Measurements from ENCODE around the gene PKNOX1. TPM values are rescaled to one million over a fixed set of nuclear protein-coding genes. Genes with fewer than 3 reads are reported as not detected.
"Not testable (repeated sequence)": the region's sequence is repeated elsewhere in the genome, so short reads cannot be mapped to it uniquely, and the experiment has no call there.

PKNOX1 gene
- total and polyA plus RNA-seq, 4 donors, result 18.3 to 28.8 (median 23.8) TPM

GRCh38 chr21:42951193-42951592 is 23.2 kb upstream of the PKNOX1 start:
- H3K4me1 ChIP-seq (ENCODE audit: control insufficient read depth, insufficient read depth, low read length); DNase-seq (ENCODE audit: low read depth in 4 of 6, low spot score in 6 of 6); H3K27ac ChIP-seq (ENCODE audit: low read depth, low read length); H3K4me3 ChIP-seq (ENCODE audit: low read depth, low read length); H3K27me3 ChIP-seq (ENCODE audit: control insufficient read depth, insufficient read depth, low read length); H3K9me3 ChIP-seq (ENCODE audit: control insufficient read depth, insufficient read depth, low read length); H3K36me3 ChIP-seq (ENCODE audit: control insufficient read depth, insufficient read depth, low read length): not testable (repeated sequence)
- 93% methylated on average over 4 of the region's 9 CpGs for WGBS (ENCODE audit: insufficient coverage)

- 83% methylated on average over 8 of the region's 13 CpGs for WGBS (ENCODE audit: insufficient coverage)
- H3K27me3 ChIP-seq (ENCODE audit: control insufficient read depth, insufficient read depth, low read length), result no peaks in the 10 kb centered on the region
- H3K9me3 ChIP-seq (ENCODE audit: control insufficient read depth, insufficient read depth, low read length), result no peaks in the 10 kb centered on the region
- no peak overlapping the region for H3K4me3 ChIP-seq (ENCODE audit: low read depth, low read length)
- H3K36me3 ChIP-seq (ENCODE audit: control insufficient read depth, insufficient read depth, low read length), result no peaks in the 10 kb centered on the region
- no peaks in the 10 kb centered on the region for H3K4me1 ChIP-seq (ENCODE audit: control insufficient read depth, insufficient read depth, low read length)
- no peak overlapping the region for H3K27ac ChIP-seq (ENCODE audit: low read depth, low read length)
- no peak for DNase-seq (ENCODE audit: low read depth in 4 of 6, low spot score in 6 of 6)
These were observed 17.3 kb upstream of the PKNOX1 start for GRCh38 chr21:42956824-42957630.

- H3K9me3 ChIP-seq (ENCODE audit: control insufficient read depth, insufficient read depth, low read length); H3K27me3 ChIP-seq (ENCODE audit: control insufficient read depth, insufficient read depth, low read length); DNase-seq (ENCODE audit: low read depth in 4 of 6, low spot score in 6 of 6); H3K4me3 ChIP-seq (ENCODE audit: low read depth, low read length); H3K36me3 ChIP-seq (ENCODE audit: control insufficient read depth, insufficient read depth, low read length); H3K27ac ChIP-seq (ENCODE audit: low read depth, low read length); H3K4me1 ChIP-seq (ENCODE audit: control insufficient read depth, insufficient read depth, low read length): not testable (repeated sequence)
- 93% methylated on average over 5 of the region's 6 CpGs for WGBS (ENCODE audit: insufficient coverage)
These were observed 16.2 kb upstream of the PKNOX1 start for GRCh38 chr21:42958122-42958521.

DNA sequence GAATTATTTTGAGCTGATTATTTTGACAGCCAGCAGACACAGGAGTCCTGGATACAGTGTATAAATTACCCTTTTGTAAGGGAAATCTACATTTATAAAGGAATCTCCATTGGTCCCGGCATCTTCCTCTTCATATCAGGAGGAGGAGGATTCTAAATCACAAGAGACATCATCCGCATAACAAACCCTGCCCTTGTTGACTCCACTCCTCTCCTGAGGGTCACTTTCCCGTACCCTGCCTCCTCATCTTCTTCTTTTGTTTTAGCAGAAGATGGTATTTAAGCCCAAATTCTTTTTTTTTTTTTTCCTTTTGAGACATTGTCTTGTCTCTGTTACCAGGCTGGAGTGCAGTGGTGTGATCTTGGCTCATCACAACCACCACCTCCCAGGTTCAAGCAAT is 14.6 kb upstream of the PKNOX1 start:
- H3K36me3 ChIP-seq (ENCODE audit: control insufficient read depth, insufficient read depth, low read length), result no peaks in the 10 kb centered on the region
- H3K27me3 ChIP-seq (ENCODE audit: control insufficient read depth, insufficient read depth, low read length), result no peaks in the 10 kb centered on the region
- H3K4me3 ChIP-seq (ENCODE audit: low read depth, low read length), result no peak overlapping the region
- no peak for DNase-seq (ENCODE audit: low read depth in 4 of 6, low spot score in 6 of 6)
- no peaks in the 10 kb centered on the region for H3K9me3 ChIP-seq (ENCODE audit: control insufficient read depth, insufficient read depth, low read length)
- WGBS (ENCODE audit: insufficient coverage), result 40% methylated on average over 1 of the region's 3 CpGs
- no peak overlapping the region for H3K27ac ChIP-seq (ENCODE audit: low read depth, low read length)
- no peaks in the 10 kb centered on the region for H3K4me1 ChIP-seq (ENCODE audit: control insufficient read depth, insufficient read depth, low read length)

DNA sequence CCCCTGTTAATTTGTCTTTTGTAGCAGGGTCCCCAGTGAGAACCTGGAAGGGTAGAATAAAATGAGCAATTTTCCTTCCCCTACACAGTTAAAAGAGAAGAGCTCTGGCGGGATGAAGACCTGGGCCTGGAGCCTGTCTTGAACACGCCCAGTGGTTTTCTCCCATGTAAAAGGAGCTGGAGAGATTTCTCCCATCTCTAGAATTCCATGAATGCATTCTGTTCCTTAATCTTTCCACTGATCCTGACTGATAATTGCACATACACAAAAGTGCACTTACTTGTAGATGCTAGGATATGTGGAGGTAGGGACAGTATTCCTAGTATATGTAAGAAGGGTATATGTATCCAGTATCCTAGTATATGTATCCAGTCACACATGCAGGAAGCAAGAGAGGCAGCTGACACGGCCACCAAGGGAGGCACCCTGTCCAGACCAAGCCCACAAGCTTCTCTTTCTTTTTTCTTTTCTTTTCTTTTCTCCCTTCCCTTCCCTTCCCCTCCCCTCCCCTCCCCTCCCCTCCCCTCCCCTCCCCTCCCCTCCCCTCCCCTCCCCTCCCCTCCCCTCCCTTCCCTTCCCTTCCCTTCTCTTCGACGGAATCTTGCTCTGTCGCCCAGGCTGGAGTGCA is 11.9 kb upstream of the PKNOX1 start:
- whole genome bisulfite sequencing (ENCODE audit: insufficient coverage), result no CpG with 5 or more reads among the region's 6 CpGs
- no peak for DNase-seq (ENCODE audit: low read depth in 4 of 6, low spot score in 6 of 6)
- Histone ChIP-seq H3K4me3 (ENCODE audit: low read depth, low read length) (no peak overlapping the region), H3K27ac (ENCODE audit: low read depth, low read length) (no peak overlapping the region), H3K36me3 (ENCODE audit: control insufficient read depth, insufficient read depth, low read length) (no peaks in the 10 kb centered on the region), H3K9me3 (ENCODE audit: control insufficient read depth, insufficient read depth, low read length) (no peaks in the 10 kb centered on the region), H3K4me1 (ENCODE audit: control insufficient read depth, insufficient read depth, low read length) (no peaks in the 10 kb centered on the region), H3K27me3 (ENCODE audit: control insufficient read depth, insufficient read depth, low read length) (no peaks in the 10 kb centered on the region)

GRCh38 chr21:42964086-42964485 is 10.3 kb upstream of the PKNOX1 start:
- Histone ChIP-seq H3K4me3 (ENCODE audit: low read depth, low read length) (no peak overlapping the region), H3K4me1 (ENCODE audit: control insufficient read depth, insufficient read depth, low read length) (no peaks in the 10 kb centered on the region), H3K36me3 (ENCODE audit: control insufficient read depth, insufficient read depth, low read length) (no peaks in the 10 kb centered on the region), H3K9me3 (ENCODE audit: control insufficient read depth, insufficient read depth, low read length) (no peaks in the 10 kb centered on the region), H3K27me3 (ENCODE audit: control insufficient read depth, insufficient read depth, low read length) (no peaks in the 10 kb centered on the region), H3K27ac (ENCODE audit: low read depth, low read length) (no peak overlapping the region)
- 79% methylated on average over 9 of the region's 9 CpGs for WGBS (ENCODE audit: insufficient coverage)
- DNase-seq (ENCODE audit: low read depth in 4 of 6, low spot score in 6 of 6), result no peak

- no peaks in the 10 kb centered on the region for H3K27me3 ChIP-seq (ENCODE audit: control insufficient read depth, insufficient read depth, low read length)
- no peak for DNase-seq (ENCODE audit: low read depth in 4 of 6, low spot score in 6 of 6)
- no peak overlapping the region for H3K4me3 ChIP-seq (ENCODE audit: low read depth, low read length)
- no peaks in the 10 kb centered on the region for H3K36me3 ChIP-seq (ENCODE audit: control insufficient read depth, insufficient read depth, low read length)
- WGBS (ENCODE audit: insufficient coverage), result 91% methylated on average over 13 of the region's 13 CpGs
- H3K27ac ChIP-seq (ENCODE audit: low read depth, low read length), result no peak overlapping the region
- no peaks in the 10 kb centered on the region for H3K9me3 ChIP-seq (ENCODE audit: control insufficient read depth, insufficient read depth, low read length)
- H3K4me1 ChIP-seq (ENCODE audit: control insufficient read depth, insufficient read depth, low read length), result no peaks in the 10 kb centered on the region
These were observed 9.7 kb upstream of the PKNOX1 start for GRCh38 chr21:42964546-42965210.

DNA sequence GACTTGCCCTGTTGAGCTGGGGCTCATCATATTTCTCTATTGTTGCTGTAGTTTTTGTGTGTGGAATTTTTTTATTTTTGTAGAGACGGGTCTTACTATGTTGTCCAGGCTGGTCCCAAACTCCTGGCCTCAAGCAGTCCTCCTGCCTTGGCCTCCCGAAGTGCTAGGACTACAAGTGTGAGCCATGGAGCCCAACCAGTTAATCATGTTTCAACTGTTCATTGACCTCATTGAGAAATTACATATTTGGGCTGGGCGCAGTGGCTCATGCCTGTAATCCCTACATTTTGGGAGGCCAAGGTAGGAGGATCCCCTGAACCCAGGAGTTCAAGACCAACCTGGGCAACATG is 9.2 kb upstream of the PKNOX1 start:
- 67% methylated on average over 3 of the region's 3 CpGs for WGBS (ENCODE audit: insufficient coverage)
- Histone ChIP-seq H3K36me3 (ENCODE audit: control insufficient read depth, insufficient read depth, low read length) (no peaks in the 10 kb centered on the region), H3K9me3 (ENCODE audit: control insufficient read depth, insufficient read depth, low read length) (no peaks in the 10 kb centered on the region), H3K4me3 (ENCODE audit: low read depth, low read length) (no peak overlapping the region), H3K4me1 (ENCODE audit: control insufficient read depth, insufficient read depth, low read length) (no peaks in the 10 kb centered on the region), H3K27me3 (ENCODE audit: control insufficient read depth, insufficient read depth, low read length) (no peaks in the 10 kb centered on the region), H3K27ac (ENCODE audit: low read depth, low read length) (no peak overlapping the region)
- DNase-seq (ENCODE audit: low read depth in 4 of 6, low spot score in 6 of 6), result no peak

GRCh38 chr21:42967616-42968015 is 6.7 kb upstream of the PKNOX1 start:
- H3K27ac ChIP-seq (ENCODE audit: low read depth, low read length); DNase-seq (ENCODE audit: low read depth in 4 of 6, low spot score in 6 of 6); H3K36me3 ChIP-seq (ENCODE audit: control insufficient read depth, insufficient read depth, low read length); H3K4me3 ChIP-seq (ENCODE audit: low read depth, low read length); H3K9me3 ChIP-seq (ENCODE audit: control insufficient read depth, insufficient read depth, low read length); H3K4me1 ChIP-seq (ENCODE audit: control insufficient read depth, insufficient read depth, low read length); H3K27me3 ChIP-seq (ENCODE audit: control insufficient read depth, insufficient read depth, low read length): not testable (repeated sequence)
- WGBS (ENCODE audit: insufficient coverage), result 97% methylated on average over 9 of the region's 9 CpGs

DNA sequence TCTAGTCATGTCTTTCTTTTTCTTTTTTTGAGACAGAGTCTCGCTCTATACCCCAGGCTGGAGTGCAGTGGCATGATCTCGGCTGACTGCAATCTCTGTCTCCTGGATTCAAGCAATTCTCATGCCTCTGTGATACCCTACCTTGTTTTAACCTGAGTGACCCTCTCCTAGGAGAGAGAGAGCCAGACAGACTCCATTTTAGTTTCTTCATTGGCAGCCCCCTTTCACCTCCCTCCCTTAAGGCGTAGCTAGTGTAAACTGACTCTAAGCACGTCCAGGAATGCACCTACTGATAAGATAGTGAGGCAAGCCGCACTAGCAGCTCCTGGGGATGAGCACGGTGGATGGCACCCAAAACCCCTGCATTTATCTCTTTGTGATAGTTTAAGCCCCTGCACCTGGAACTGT is 5.2 kb upstream of the PKNOX1 start:
- Histone ChIP-seq H3K4me1 (ENCODE audit: control insufficient read depth, insufficient read depth, low read length) (peaks cover 10% of the 10 kb centered on the region), H3K27ac (ENCODE audit: low read depth, low read length) (no peak overlapping the region), H3K36me3 (ENCODE audit: control insufficient read depth, insufficient read depth, low read length) (no peaks in the 10 kb centered on the region), H3K27me3 (ENCODE audit: control insufficient read depth, insufficient read depth, low read length) (no peaks in the 10 kb centered on the region), H3K4me3 (ENCODE audit: low read depth, low read length) (no peak overlapping the region), H3K9me3 (ENCODE audit: control insufficient read depth, insufficient read depth, low read length) (no peaks in the 10 kb centered on the region)
- no peak for DNase-seq (ENCODE audit: low read depth in 4 of 6, low spot score in 6 of 6)
- 72% methylated on average over 6 of the region's 6 CpGs for WGBS (ENCODE audit: insufficient coverage)
